Islet precursor cell (in vitro differentiated cells): ENCODE data around the gene PPT2.
"Not testable (repeated sequence)": the region's sequence is repeated elsewhere in the genome, so short reads cannot be mapped to it uniquely, and the experiment has no call there.

Source experiments
- DNase-seq: peaks from one replicate; pipeline ENCODE4 v3.0.0-alpha.2; 2018

PPT2 gene

GRCh38 chr6:32177788-32178546 is 24.0 kb downstream of the PPT2 start, which contains the start of gene RNF5:
TSS of gene RNF5 (plus strand) at chr6:32178405. CDS start at chr6:32178512, 107 bp downstream.
- peak; percentile 99 for DNase-seq

DNA sequence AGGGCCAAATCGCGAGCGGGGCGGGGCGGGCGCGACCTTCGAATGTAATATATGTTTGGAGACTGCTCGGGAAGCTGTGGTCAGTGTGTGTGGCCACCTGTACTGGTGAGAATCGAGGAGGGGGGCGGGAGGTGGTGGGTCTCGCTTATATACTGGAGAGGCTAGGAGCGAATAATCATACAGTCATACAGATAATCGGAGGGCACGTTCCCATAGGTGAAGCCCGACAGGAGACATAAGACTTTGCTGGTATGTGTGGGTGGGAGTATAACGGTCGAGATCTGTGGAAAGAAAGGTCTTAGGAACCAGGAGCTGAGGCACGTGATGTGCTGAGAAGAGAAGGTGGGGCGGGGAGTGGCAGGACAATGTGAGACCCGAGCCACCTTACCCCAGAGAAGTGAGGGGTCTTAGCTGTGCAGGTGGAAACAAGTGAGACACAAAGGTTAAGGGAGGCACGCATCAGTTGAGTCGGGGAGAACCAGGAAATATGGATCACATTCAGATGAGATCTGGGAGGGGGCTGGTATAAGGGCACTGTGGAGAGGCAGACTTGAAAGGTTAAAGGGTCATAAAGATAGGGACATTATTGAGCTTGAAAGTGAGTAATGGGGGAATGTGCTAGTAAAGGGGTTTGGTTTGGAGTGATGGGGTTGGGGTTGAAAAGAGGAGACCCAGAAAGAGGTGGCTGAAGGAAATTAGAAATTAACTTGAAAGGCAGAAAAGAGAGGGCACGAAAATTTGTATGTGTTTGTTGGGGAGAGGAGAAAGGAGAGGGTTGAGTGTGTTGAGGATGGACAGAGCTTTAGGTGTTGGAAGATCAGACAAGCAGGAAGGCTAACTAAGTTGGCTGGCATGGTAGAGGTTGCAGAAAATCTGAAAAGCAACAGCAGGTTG is 24.9 kb downstream of the PPT2 start:
- no peak for DNase-seq

- DNase-seq, result no peak
These were observed 25.9 kb downstream of the PPT2 start for GRCh38 chr6:32179766-32180405.

GRCh38 chr6:32181148-32181702 is 27.3 kb downstream of the PPT2 start:
- no peak for DNase-seq

DNA sequence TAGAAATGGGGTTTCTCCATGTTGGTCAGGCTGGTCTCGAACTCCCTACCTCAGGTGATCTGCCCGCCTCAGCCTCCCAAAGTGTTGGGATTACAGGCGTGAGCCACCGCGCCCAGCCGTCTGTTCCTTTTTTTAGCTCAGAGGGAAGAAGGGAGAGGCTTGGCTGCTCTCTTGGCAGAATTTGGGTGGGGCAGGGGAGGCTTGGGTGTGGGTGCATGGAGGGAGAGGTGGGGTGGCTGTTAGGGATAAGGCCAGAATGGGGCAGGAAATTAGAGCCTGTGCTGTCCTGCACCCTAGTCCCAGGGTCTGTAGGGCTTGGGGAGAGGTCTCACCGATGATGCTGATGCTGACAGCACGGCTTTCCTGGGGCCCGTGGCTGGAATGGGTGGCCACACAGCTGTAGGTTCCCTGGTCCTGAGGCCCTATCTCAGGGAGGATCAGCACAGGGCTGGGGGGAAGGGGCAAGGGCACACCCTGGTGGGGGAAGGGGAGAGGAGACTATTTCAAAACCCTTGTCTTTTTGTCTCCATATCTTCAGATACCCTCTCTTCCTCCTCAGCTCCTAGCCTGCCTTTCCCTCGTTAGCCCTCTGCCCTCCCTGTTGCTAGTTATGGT is 28.1 kb downstream of the PPT2 start:
- no peak for DNase-seq

- DNase-seq, result no peak
These were observed 28.6 kb downstream of the PPT2 start for GRCh38 chr6:32182555-32182981.

GRCh38 chr6:32183030-32183429 is 29.1 kb downstream of the PPT2 start:
- no peak for DNase-seq

GRCh38 chr6:32183483-32184083 is 29.6 kb downstream of the PPT2 start:
- DNase-seq, result no peak

GRCh38 chr6:32184084-32184640 is 30.2 kb downstream of the PPT2 start, which contains the start of gene AGER:
TSS of gene AGER (minus strand) at chr6:32184253. CDS start at chr6:32184222, 31 bp downstream.
- DNase-seq, result no peak

GRCh38 chr6:32185681-32186131 is 31.8 kb downstream of the PPT2 start:
- peak; percentile 90 for DNase-seq

DNA sequence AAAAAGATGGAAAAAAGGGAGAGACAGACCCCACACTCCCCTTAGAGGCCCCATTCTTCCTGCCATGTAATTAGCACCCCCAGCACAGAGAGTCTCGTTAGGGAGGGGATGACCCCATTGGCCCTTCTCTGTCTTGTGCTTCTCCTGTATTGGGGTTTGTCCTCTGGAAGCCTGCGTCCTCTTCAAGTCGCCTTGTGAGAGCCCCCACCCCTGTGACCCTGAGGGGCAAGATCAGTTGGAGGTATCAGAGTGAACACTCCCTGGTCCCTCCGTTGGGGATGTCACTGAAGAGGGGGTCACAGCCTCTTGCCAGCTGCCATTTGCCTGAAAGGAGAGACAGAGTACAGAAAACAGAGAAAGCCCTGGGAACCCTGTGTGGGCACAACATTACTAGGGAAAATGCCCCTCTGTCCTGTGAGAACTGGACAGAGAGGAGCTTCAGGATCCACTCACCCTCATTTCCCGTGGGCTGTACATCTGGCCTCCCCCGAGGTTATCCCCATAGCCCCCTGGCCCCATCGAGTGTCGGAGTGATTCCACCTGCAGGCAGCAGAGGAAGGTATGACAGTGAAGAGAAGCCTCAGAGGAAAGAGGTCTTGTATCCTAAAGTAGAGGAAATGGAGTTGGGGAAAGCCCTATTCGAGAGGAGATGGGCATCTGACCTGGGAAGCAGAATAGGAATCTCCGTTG is 32.4 kb downstream of the PPT2 start:
- not testable (repeated sequence) for DNase-seq

GRCh38 chr6:32187009-32187709 is 33.2 kb downstream of the PPT2 start:
- no peak for DNase-seq

DNA sequence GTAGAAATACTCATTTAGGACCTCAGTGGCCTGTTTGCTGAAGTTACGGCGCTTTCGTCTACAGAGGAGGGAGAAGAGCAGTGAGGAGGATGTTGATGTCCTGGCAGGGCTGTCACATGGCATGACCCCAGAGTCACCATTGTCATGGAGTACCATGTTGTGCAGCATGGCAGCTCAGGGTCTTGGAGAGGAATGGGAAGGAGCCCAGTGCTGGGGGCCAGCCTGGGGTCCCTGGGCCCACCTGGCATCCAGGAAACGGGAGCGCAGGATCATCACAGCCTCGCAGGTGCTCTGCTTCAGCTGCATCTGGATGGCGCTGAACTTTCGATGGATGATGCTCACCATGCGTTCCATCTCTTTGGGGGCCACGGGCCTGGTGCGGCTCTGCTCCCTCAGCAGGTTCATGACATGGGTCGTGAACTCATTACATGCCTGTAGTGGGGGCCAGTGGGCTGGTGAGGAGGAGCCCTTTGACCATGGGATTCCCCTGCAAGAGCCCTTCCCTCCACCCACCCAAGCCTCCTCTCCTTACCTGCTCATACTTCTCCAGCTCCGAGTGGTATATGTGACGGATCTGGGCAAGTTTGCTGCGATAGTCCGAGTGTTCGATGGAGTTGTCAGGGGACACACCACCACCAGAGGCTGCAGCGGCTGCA is 33.9 kb downstream of the PPT2 start:
- DNase-seq, result not testable (repeated sequence)

- DNase-seq, result no peak
These were observed 34.6 kb downstream of the PPT2 start for GRCh38 chr6:32188381-32189068.

GRCh38 chr6:32189069-32189741 is 35.3 kb downstream of the PPT2 start:
- DNase-seq, result no peak

GRCh38 chr6:32189742-32190053 is 35.8 kb downstream of the PPT2 start:
- no peak for DNase-seq

DNA sequence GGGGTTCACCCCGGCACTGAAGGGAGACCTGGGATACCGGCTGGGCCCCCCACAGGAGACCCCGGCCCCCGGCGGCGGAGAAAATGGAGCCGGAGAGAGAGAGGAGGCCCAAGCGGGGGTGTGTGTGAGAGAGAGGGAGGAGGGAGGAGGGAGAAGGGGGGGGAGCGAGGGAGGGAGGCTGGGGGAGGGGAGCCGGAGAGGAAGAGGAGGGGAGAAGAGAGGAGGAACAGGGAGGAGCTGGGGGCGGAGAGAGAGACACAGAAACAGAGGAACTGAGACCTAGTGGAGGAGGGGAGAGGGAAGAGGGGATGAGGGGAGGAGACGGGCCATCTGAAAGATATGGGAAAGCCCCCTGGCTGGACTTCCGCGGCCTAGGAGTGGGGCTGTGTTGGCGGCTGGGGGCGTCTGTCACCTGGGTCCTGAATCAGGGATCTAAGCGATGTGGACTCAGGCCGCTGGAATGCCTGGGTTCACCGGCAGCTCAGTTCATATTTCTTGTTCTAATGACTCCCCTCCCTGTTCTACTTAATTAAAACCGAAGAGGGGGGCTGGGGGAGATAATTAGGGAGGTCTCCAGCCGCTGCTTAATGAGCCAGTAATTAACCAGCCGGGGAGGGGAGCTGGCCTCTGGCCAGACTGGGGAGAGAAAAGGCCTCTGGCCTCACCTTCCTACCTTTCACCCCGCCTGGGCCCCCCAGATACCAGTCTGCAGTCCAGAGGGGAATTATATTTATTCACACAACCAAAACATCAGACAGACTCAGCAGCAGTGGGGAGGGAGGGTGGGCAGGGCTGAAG is 36.3 kb downstream of the PPT2 start, which contains the start of gene PBX2:
Gene PBX2 (minus strand): TSS at position 149 of the 798 bp plus-strand sequence. CDS start 287 bp downstream, outside the sequence.
- DNase-seq, result peak; percentile 94
